ENCODE measurements around the gene NDUFS2.

DNA sequence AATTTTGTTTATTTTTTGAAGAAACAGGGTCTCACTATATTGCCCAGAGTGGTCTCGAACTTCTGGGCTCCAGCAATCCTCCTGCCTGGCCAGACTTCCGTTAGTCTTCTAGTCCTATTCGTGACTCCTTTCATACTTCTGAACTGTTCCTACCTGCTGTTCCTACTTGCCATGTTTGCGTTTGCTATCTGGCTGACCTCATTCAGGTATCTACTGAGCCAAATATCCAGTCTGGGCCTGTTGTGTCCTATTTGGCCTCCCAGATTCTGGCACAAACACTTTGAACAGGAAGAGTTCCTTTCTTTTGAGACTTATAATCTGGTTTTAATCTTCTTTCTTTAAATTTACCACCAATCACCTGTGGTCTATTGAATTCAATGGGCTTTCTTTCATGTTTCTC lies 42.7 kb downstream of the NDUFS2 start:
- TF ChIP-seq, protein P1, sequence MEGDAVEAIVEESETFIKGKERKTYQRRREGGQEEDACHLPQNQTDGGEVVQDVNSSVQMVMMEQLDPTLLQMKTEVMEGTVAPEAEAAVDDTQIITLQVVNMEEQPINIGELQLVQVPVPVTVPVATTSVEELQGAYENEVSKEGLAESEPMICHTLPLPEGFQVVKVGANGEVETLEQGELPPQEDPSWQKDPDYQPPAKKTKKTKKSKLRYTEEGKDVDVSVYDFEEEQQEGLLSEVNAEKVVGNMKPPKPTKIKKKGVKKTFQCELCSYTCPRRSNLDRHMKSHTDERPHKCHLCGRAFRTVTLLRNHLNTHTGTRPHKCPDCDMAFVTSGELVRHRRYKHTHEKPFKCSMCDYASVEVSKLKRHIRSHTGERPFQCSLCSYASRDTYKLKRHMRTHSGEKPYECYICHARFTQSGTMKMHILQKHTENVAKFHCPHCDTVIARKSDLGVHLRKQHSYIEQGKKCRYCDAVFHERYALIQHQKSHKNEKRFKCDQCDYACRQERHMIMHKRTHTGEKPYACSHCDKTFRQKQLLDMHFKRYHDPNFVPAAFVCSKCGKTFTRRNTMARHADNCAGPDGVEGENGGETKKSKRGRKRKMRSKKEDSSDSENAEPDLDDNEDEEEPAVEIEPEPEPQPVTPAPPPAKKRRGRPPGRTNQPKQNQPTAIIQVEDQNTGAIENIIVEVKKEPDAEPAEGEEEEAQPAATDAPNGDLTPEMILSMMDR (IDR thresholded peaks at IDR 0.05) = no peak
- no peak for TF ChIP-seq EP300 (IDR thresholded peaks at IDR 0.05)

All from tibial nerve (tissue), 4 donors.